Thyroid gland (tissue), 4 donors: Measurements from ENCODE around the gene ZFP1. TPM values are rescaled to one million over a fixed set of nuclear protein-coding genes. Genes with fewer than 3 reads are reported as not detected.

Experiments
- DNase-seq, 2 donors: peaks; one replicate each; pipeline ENCODE4 v3.0.0-alpha.2; 2019
- H3K27ac ChIP-seq, 3 donors: fragments of 200-600 bp; sonication (generic); 1 replicate in 2 of 3; 2 replicates in 1 of 3; pipeline ENCODE4 v1.5.1; 2016 to 2019; ENCODE audit warnings: mild to moderate bottlenecking in 1 of 3, moderate library complexity in 1 of 3
- H3K27me3 ChIP-seq: fragments of 200-600 bp; sonication (generic); one replicate; pipeline ENCODE4 v1.5.1; 2019
- H3K36me3 ChIP-seq, 2 donors: fragments of 200-600 bp; sonication (generic); one replicate each; pipeline ENCODE4 v1.5.1; 2016 to 2019
- H3K4me1 ChIP-seq, 2 donors: fragments of 200-600 bp; sonication (generic); one replicate each; pipeline ENCODE4 v1.5.1; 2017 to 2019
- H3K4me3 ChIP-seq, 3 donors: fragments of 200-600 bp; sonication (generic); replicated peaks in 1 of 3; 1 replicate in 2 of 3; 2 replicates in 1 of 3; pipeline ENCODE4 v1.5.1; 2016; ENCODE audit warnings: mild to moderate bottlenecking in 1 of 3
- H3K9me3 ChIP-seq: fragments of 200-600 bp; sonication (generic); one replicate; pipeline ENCODE4 v1.5.1; 2017
- POLR2A ChIP-seq, 2 donors: fragments of 450-650 bp; IDR thresholded peaks; one replicate each; pipeline ENCODE4 v1.6.1; 2017; ENCODE audit warnings: antibody characterized with exemption in 2 of 2, mild to moderate bottlenecking in 2 of 2, moderate library complexity in 1 of 2
- WGBS, 2 donors: methylation state at CpG; one replicate each; pipeline ENCODE4 v1.1.5; 2017; 5-methylcytosine and 5-hydroxymethylcytosine counted together
- intact Hi-C: fragments of 100-400 bp; cut with DNase I; formaldehyde crosslinking; loops from one replicate; pipeline ENCODE4 v1.15.1; 2023
- total RNA-seq, 4 donors: library from RNA; depleted of rRNA; stranded (reverse); fragments of >200 nt; gene quantifications; one replicate each; pipeline ENCODE4 v1.2.3, GENCODE V29; 2016
- TF ChIP-seq, protein P1 (sequence below), 6 experiments: fragments of 200-600 bp in 3 of 6; fragments of 450-650 bp in 3 of 6; sonication (generic) in 3 of 6; IDR thresholded peaks; one replicate each; pipeline ENCODE4 v1.5.1; 2016 to 2019; ENCODE audit warnings: antibody characterized with exemption in 6 of 6, mild to moderate bottlenecking in 2 of 6, inconsistent platforms in 1 of 6, moderate library complexity in 1 of 6

Gene ZFP1
- total RNA-seq, 4 donors from 2014 or later = 16.8 to 43.3 (median 21.1) TPM

GRCh38 chr16:75176926-75177325, 28.6 kb downstream of the ZFP1 start:
- TF ChIP-seq POLR2A (IDR thresholded peaks at IDR 0.05) = no peak
- TF ChIP-seq, protein P1, sequence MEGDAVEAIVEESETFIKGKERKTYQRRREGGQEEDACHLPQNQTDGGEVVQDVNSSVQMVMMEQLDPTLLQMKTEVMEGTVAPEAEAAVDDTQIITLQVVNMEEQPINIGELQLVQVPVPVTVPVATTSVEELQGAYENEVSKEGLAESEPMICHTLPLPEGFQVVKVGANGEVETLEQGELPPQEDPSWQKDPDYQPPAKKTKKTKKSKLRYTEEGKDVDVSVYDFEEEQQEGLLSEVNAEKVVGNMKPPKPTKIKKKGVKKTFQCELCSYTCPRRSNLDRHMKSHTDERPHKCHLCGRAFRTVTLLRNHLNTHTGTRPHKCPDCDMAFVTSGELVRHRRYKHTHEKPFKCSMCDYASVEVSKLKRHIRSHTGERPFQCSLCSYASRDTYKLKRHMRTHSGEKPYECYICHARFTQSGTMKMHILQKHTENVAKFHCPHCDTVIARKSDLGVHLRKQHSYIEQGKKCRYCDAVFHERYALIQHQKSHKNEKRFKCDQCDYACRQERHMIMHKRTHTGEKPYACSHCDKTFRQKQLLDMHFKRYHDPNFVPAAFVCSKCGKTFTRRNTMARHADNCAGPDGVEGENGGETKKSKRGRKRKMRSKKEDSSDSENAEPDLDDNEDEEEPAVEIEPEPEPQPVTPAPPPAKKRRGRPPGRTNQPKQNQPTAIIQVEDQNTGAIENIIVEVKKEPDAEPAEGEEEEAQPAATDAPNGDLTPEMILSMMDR (IDR thresholded peaks at IDR 0.05) = no peak
- no peaks in the 10 kb centered on the region for H3K9me3 ChIP-seq
- H3K27ac ChIP-seq = no peak overlapping the region
- no peaks in the 10 kb centered on the region for H3K36me3 ChIP-seq
- no peaks in the 10 kb centered on the region for H3K4me1 ChIP-seq
- DNase-seq = no peak
- 94 to 95% methylated on average over 2 of the region's 2 CpGs for WGBS, 2 donors
- no peak overlapping the region for H3K4me3 ChIP-seq
- no peaks in the 10 kb centered on the region for H3K27me3 ChIP-seq
- intact Hi-C loops = no loop called here

GRCh38 chr16:75179208-75179607, 30.9 kb downstream of the ZFP1 start:
- WGBS, 2 donors = 93 to 97% methylated on average over 6 of the region's 6 CpGs
- intact Hi-C loops = no loop called here

DNA sequence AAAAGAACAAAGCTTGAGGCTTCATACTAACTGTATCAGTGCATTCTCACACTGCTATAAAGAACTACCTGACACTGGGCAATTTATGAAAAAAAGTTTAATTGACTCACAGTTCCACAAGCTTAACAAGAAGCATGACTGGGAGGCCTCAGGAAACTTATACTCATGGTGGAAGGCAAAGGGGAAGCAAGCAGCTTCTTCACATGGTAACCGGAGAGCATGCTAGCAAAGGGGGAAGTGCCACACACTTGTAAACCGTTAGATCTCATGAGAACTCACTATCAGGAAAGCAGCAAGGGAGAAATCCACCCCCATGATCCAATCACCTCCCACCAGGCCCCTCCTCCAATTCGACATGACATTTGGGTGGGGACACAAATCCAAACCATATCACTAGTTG, 33.3 kb downstream of the ZFP1 start:
- no peaks in the 10 kb centered on the region for H3K36me3 ChIP-seq
- no peak for TF ChIP-seq POLR2A (IDR thresholded peaks at IDR 0.05)
- TF ChIP-seq, protein P1 (IDR thresholded peaks at IDR 0.05) = no peak
- H3K9me3 ChIP-seq = no peaks in the 10 kb centered on the region
- intact Hi-C loops = no loop called here
- H3K27me3 ChIP-seq = no peaks in the 10 kb centered on the region
- 38 to 41% methylated on average over 3 of the region's 3 CpGs for WGBS, 2 donors
- H3K27ac ChIP-seq = no peak overlapping the region
- H3K4me1 ChIP-seq = no peaks in the 10 kb centered on the region
- DNase-seq = no peak
- no peak overlapping the region for H3K4me3 ChIP-seq

More at GRCh38 chr16:75179208-75179607, 30.9 kb downstream of the ZFP1 start:
- H3K27me3 ChIP-seq = no peaks in the 10 kb centered on the region
- TF ChIP-seq, protein P1 (IDR thresholded peaks at IDR 0.05) = no peak
- no peak for TF ChIP-seq POLR2A (IDR thresholded peaks at IDR 0.05)
- H3K9me3 ChIP-seq = no peaks in the 10 kb centered on the region
- H3K27ac ChIP-seq = no peak overlapping the region
- no peaks in the 10 kb centered on the region for H3K4me1 ChIP-seq
- no peak overlapping the region for H3K4me3 ChIP-seq
- no peak for DNase-seq
- no peaks in the 10 kb centered on the region for H3K36me3 ChIP-seq

DNA sequence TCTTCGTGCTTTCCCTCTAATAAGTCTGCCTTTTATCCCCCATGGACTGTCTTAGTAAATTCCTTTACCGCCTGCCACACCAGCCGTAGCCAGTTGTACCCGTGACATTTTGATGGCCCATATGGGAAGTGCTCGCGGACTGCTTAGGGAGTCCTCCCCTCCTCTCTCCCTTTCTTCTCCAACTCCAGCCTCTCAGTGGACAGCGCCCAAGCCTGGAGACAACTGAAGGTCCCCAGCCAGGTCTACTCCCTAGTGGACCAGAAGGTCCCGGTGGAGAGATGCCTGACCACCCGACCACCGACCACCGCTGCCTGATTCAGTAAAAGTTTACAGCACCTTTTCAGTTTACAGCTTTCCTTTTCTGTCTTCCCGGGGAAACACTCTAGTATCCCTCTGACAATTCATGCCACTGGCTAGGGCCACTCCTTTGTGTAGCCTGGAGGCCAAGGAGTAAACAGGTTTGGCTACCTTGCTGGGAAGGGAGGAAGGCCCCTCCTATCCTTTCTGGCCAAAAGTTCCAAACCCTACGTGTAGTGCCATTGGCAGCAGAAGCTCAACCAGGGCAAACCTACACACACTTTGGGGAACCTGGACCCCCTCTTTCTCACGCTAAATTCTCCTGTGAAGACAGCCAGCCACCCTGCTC, 40.6 kb downstream of the ZFP1 start:
- Histone ChIP-seq H3K4me1 (no peaks in the 10 kb centered on the region), H3K36me3 (no peaks in the 10 kb centered on the region), H3K4me3 (no peak overlapping the region), H3K9me3 (no peaks in the 10 kb centered on the region), H3K27ac (no peak overlapping the region), H3K27me3 (no peaks in the 10 kb centered on the region)
- 90% methylated on average over 14 of the region's 14 CpGs for WGBS, 2 donors
- no peak for DNase-seq
- TF ChIP-seq POLR2A (IDR thresholded peaks at IDR 0.05) = no peak
- TF ChIP-seq, protein P1 (IDR thresholded peaks at IDR 0.05) = no peak
- intact Hi-C loops = no loop called here

DNA sequence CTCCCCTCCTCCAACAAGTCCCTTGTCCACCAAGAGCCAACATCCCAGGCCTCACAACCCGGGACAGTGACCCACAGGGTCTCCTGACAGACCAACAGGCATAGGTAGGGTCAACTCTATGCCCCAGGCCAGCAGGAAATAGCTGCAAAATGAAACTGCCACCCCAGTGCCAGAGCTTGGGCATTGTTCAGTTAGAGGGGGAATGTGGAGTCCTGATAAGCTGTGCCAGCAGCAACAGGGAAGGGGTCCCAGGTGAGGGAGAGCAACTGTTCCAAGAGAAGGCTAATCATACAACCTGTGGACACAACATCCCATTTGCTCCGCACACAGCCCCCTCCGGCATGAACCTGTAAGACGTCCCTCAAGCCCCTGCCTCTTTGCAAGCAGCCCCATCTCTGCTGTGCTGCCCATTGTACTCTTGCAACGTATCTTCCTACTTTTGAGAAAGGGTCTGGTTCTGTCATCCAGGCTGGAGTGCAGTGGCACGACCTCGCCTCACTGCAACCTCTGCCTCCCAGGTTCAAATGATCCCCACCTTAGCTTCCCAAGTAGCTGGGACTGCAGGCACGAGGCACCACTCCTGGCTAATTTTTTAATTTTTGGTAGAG, 41.4 kb downstream of the ZFP1 start:
- DNase-seq = no peak
- Histone ChIP-seq H3K4me3 (no peak overlapping the region), H3K9me3 (no peaks in the 10 kb centered on the region), H3K36me3 (no peaks in the 10 kb centered on the region), H3K4me1 (no peaks in the 10 kb centered on the region), H3K27ac (no peak overlapping the region), H3K27me3 (no peaks in the 10 kb centered on the region)
- intact Hi-C loops = no loop called here
- 82 to 87% methylated on average over 8 of the region's 8 CpGs for WGBS, 2 donors
- TF ChIP-seq, protein P1 (IDR thresholded peaks at IDR 0.05) = no peak
